ENCODE results near the gene SUZ12. TPM values are rescaled to one million over a fixed set of nuclear protein-coding genes. Genes with fewer than 3 reads are reported as not detected.

SUZ12 gene
- total RNA-seq, 1 donor from 2014 or later: 58.8 TPM

- Histone ChIP-seq H3K27ac (no peak overlapping the region), H3K4me3 (no peak overlapping the region), H3K36me3 (no peaks in the 10 kb centered on the region), H3K9me3 (ENCODE audit: low read depth) (no peaks in the 10 kb centered on the region), H3K4me2 (no peak overlapping the region), H3K9ac (no peak overlapping the region), H4K20me1 (ENCODE audit: low read depth) (no peaks in the 10 kb centered on the region), H3K79me2 (ENCODE audit: low read depth) (no peaks in the 10 kb centered on the region), H3K27me3 (no peaks in the 10 kb centered on the region), H3K4me1 (no peaks in the 10 kb centered on the region), H3F3A (ENCODE audit: low read depth) (peaks cover 1% of the 10 kb centered on the region), H2AFZ (replicated peaks) (no peak overlapping the region)
- peak; percentile 9 for DNase-seq (ENCODE audit: low spot score)
- TF ChIP-seq EZH2phosphoT487 (IDR thresholded peaks at IDR 0.05) (no peak), CTCF (IDR thresholded peaks at IDR 0.05) (no peak), EZH2 (IDR thresholded peaks at IDR 0.05) (no peak)
- no peak overlapping the region for H3K4me3 Mint-ChIP-seq
- H3K36me3 Mint-ChIP-seq: no peaks in the 10 kb centered on the region
- H3K27me3 Mint-ChIP-seq (ENCODE audit: insufficient read depth, low read depth): peaks cover 2% of the 10 kb centered on the region
- H3K27ac Mint-ChIP-seq: no peak overlapping the region
- H3K4me1 Mint-ChIP-seq: peaks cover 7% of the 10 kb centered on the region
- peaks cover 5% of the 10 kb centered on the region for H3K9me3 Mint-ChIP-seq
Measured at GRCh38 chr17:31918701-31919128, 18.1 kb upstream of the SUZ12 start.

- H3K9ac ChIP-seq: no peak overlapping the region
- no peak for TF ChIP-seq CTCF (IDR thresholded peaks at IDR 0.05)
- no peak for TF ChIP-seq EZH2phosphoT487 (IDR thresholded peaks at IDR 0.05)
- TF ChIP-seq EZH2 (IDR thresholded peaks at IDR 0.05): no peak
- no peaks in the 10 kb centered on the region for H3K4me1 ChIP-seq
- no peak overlapping the region for H3K4me2 ChIP-seq
- no peak for DNase-seq (ENCODE audit: low spot score)
- H4K20me1 ChIP-seq (ENCODE audit: low read depth): no peaks in the 10 kb centered on the region
- peaks cover 5% of the 10 kb centered on the region for H3K9me3 Mint-ChIP-seq
- H3F3A ChIP-seq (ENCODE audit: low read depth): no peaks in the 10 kb centered on the region
- H2AFZ ChIP-seq (replicated peaks): no peak overlapping the region
- no peaks in the 10 kb centered on the region for H3K27me3 ChIP-seq
- H3K79me2 ChIP-seq (ENCODE audit: low read depth): no peaks in the 10 kb centered on the region
- H3K27ac Mint-ChIP-seq: no peak overlapping the region
- no peaks in the 10 kb centered on the region for H3K36me3 Mint-ChIP-seq
- H3K4me3 Mint-ChIP-seq: no peak overlapping the region
- H3K27me3 Mint-ChIP-seq (ENCODE audit: insufficient read depth, low read depth): peaks cover 2% of the 10 kb centered on the region
- peaks cover 4% of the 10 kb centered on the region for H3K4me1 Mint-ChIP-seq
- no peak overlapping the region for H3K4me3 ChIP-seq
- H3K36me3 ChIP-seq: no peaks in the 10 kb centered on the region
- H3K27ac ChIP-seq: no peak overlapping the region
- H3K9me3 ChIP-seq (ENCODE audit: low read depth): no peaks in the 10 kb centered on the region
Measured at GRCh38 chr17:31919802-31920525, 16.8 kb upstream of the SUZ12 start.

- Histone ChIP-seq H3K27ac (no peak overlapping the region), H3K4me2 (no peak overlapping the region), H3K27me3 (no peaks in the 10 kb centered on the region), H3K9me3 (ENCODE audit: low read depth) (no peaks in the 10 kb centered on the region), H2AFZ (replicated peaks) (no peak overlapping the region), H3K36me3 (no peaks in the 10 kb centered on the region), H3K4me1 (no peaks in the 10 kb centered on the region), H3F3A (ENCODE audit: low read depth) (no peaks in the 10 kb centered on the region), H4K20me1 (ENCODE audit: low read depth) (no peaks in the 10 kb centered on the region), H3K79me2 (ENCODE audit: low read depth) (no peaks in the 10 kb centered on the region), H3K4me3 (no peak overlapping the region), H3K9ac (no peak overlapping the region)
- Mint-ChIP-seq H3K36me3 (no peaks in the 10 kb centered on the region), H3K27me3 (ENCODE audit: insufficient read depth, low read depth) (no peaks in the 10 kb centered on the region), H3K4me3 (no peak overlapping the region), H3K4me1 (no peaks in the 10 kb centered on the region), H3K9me3 (no peaks in the 10 kb centered on the region), H3K27ac (no peak overlapping the region)
- TF ChIP-seq EZH2 (IDR thresholded peaks at IDR 0.05) (no peak), EZH2phosphoT487 (IDR thresholded peaks at IDR 0.05) (no peak), CTCF (IDR thresholded peaks at IDR 0.05) (no peak)
- no peak for DNase-seq (ENCODE audit: low spot score)
Measured at GRCh38 chr17:31926100-31926729, 10.6 kb upstream of the SUZ12 start.

Measured in neural progenitor cell (in vitro differentiated cells).